Endothelial cell of umbilical vein (primary cell): Measurements from ENCODE around the gene TAS2R41. TPM values are rescaled to one million over a fixed set of nuclear protein-coding genes. Genes with fewer than 3 reads are reported as not detected.

ENCODE experiments used
- BruUV-seq: library from RNA; stranded (reverse); fragments of 400-500 nt; replicated peaks from 2 replicates; lab custom pipeline; 2021; lab: Mats Ljungman, UMichigan
- CTCF ChIA-PET: fragments of 300-600, 350-600 bp; sonication (Branson Sonifier 250); formaldehyde crosslinking; loops from one replicate; lab custom pipeline; 2021; ENCODE audit warnings: antibody characterized with exemption, inconsistent platforms; lab: Charles Lee
- POLR2A ChIA-PET: fragments of 300-600, 350-600 bp; sonication (Branson Sonifier 250); formaldehyde crosslinking; loops from one replicate; lab custom pipeline; 2021; ENCODE audit warnings: antibody characterized with exemption, inconsistent platforms; lab: Charles Lee
- DNase-seq: peaks from one replicate; pipeline ENCODE4 v3.0.0-alpha.2; 2011; ENCODE audit warnings: low read depth, low spot score
- FAIRE-seq: peaks from 2 replicates; lab custom pipeline; 2011; peaks lifted over from hg19 to GRCh38; lab: Jason Lieb, UNC
- H2AFZ ChIP-seq: 2 replicates; pipeline ENCODE4 v1.6.0; 2012; ENCODE audit warnings: low read depth, low read length, control low read depth, inconsistent platforms
- H3K27ac ChIP-seq: 2 replicates; pipeline ENCODE4 v1.5.1; 2011; ENCODE audit warnings: low read depth, mild to moderate bottlenecking, control low read depth, low read length, moderate library complexity; ENCODE audit not compliant: insufficient read depth
- H3K27me3 ChIP-seq, 2 experiments: 2 replicates each; pipeline versions ENCODE4 v1.6.0 to v1.6.1; 2011; ENCODE audit warnings: low read length in 2 of 2, mixed read lengths in 1 of 2; ENCODE audit not compliant: control insufficient read depth in 2 of 2, insufficient read depth in 2 of 2
- H3K36me3 ChIP-seq, 2 experiments: 2 replicates in 1 of 2; 3 replicates in 1 of 2; pipeline ENCODE4 v1.5.1; 2011; ENCODE audit warnings: low read length in 2 of 2, mild to moderate bottlenecking in 1 of 2, moderate library complexity in 1 of 2; ENCODE audit not compliant: control insufficient read depth in 2 of 2, insufficient read depth in 2 of 2; ENCODE audit errors: extremely low read depth in 1 of 2
- H3K4me1 ChIP-seq: 3 replicates; pipeline ENCODE4 v1.5.1; 2011; ENCODE audit warnings: mild to moderate bottlenecking, low read length; ENCODE audit not compliant: control insufficient read depth, insufficient read depth; ENCODE audit errors: extremely low read depth
- H3K4me2 ChIP-seq: 2 replicates; pipeline ENCODE4 v1.6.1; 2011; ENCODE audit warnings: low read length, control low read depth, mixed read lengths; ENCODE audit not compliant: insufficient read depth
- H3K4me3 ChIP-seq, 3 experiments: fragments of 200-600 bp in 1 of 3; sonication (generic), shearing (Covaris generic) in 1 of 3; replicated peaks in 1 of 3; 2 replicates each; pipeline ENCODE4 v1.5.1; 2011 to 2016; ENCODE audit warnings: control low read depth in 3 of 3, low read length in 3 of 3, mild to moderate bottlenecking in 2 of 3, inconsistent platforms in 1 of 3, low read depth in 1 of 3, moderate library complexity in 1 of 3; ENCODE audit not compliant: insufficient read depth in 1 of 3
- H3K79me2 ChIP-seq: 2 replicates; pipeline ENCODE4 v1.6.0; 2012; ENCODE audit warnings: low read length, inconsistent platforms; ENCODE audit not compliant: control insufficient read depth, insufficient read depth
- H3K9ac ChIP-seq: replicated peaks from 2 replicates; pipeline ENCODE3; 2011; ENCODE audit warnings: low read length, control low read depth; ENCODE audit not compliant: insufficient read depth; ENCODE audit errors: extremely low read depth
- H3K9me1 ChIP-seq: replicated peaks from 3 replicates; pipeline ENCODE4 v1.6.0; 2011; ENCODE audit warnings: mild to moderate bottlenecking, low read length; ENCODE audit not compliant: control insufficient read depth, insufficient read depth; ENCODE audit errors: extremely low read depth
- H3K9me3 ChIP-seq: replicated peaks from 2 replicates; pipeline ENCODE4 v1.5.1; 2012; ENCODE audit warnings: low read length, inconsistent platforms; ENCODE audit not compliant: control insufficient read depth, insufficient read depth
- H4K20me1 ChIP-seq: replicated peaks from 2 replicates; pipeline ENCODE3; 2011; ENCODE audit warnings: mild to moderate bottlenecking, low read length; ENCODE audit not compliant: control insufficient read depth, insufficient read depth; ENCODE audit errors: extremely low read depth
- EZH2 ChIP-seq: IDR thresholded peaks from 2 replicates; pipeline ENCODE4 v1.6.1; 2012; ENCODE audit warnings: borderline replicate concordance, low read depth, mild to moderate bottlenecking, moderate library complexity, low read length, inconsistent platforms; ENCODE audit not compliant: severe bottlenecking
- GATA2 ChIP-seq: IDR thresholded peaks from 2 replicates; pipeline ENCODE4 v1.7.0; 2011; ENCODE audit warnings: low read depth, mild to moderate bottlenecking, moderate library complexity, mixed read lengths, low read length; ENCODE audit not compliant: insufficient read length, insufficient read depth
- dilution Hi-C: fragments of 300-500 bp; cut with MboI; formaldehyde crosslinking; loops from one replicate; pipeline ENCODE4 v1.15.0; 2019; ENCODE audit warnings: low sequenced_read_pairs; ENCODE audit not compliant: extremely low pct_ligation_motif_present
- intact Hi-C: fragments of 100-400 bp; cut with micrococcal nuclease; formaldehyde crosslinking; loops from one replicate; pipeline ENCODE4 v1.10.0; 2022
- polyA plus RNA-seq, 4 experiments: library from polyadenylated mRNA; depleted of rRNA in 3 of 4; stranded (reverse) in 3 of 4; unstranded in 1 of 4; fragments of >200 nt; gene quantifications; 2 replicates each; pipeline versions ENCODE4 v1.2.1 to v1.2.3, GENCODE V29; 2011 to 2012; ENCODE audit warnings: missing spikeins in 1 of 4
- total RNA-seq: library from RNA; stranded (reverse); gene quantifications from 2 replicates; pipeline ENCODE4 v1.2.3, GENCODE V29; 2021

The TAS2R41 gene
- total and polyA plus RNA-seq, 2 donors (not counting 3 experiments of a cell fraction or from before 2014, with no cell fraction given), result not detected

GRCh38 chr7:143510854-143511592 lies 33.4 kb downstream of the TAS2R41 start:
- Histone ChIP-seq H3K36me3 (no peaks in the 10 kb centered on the region), H3K9ac (no peak overlapping the region), H3K9me3 (no peaks in the 10 kb centered on the region), H3K27me3 (no peaks in the 10 kb centered on the region), H3K27ac (no peak overlapping the region), H4K20me1 (no peaks in the 10 kb centered on the region), H3K79me2 (no peaks in the 10 kb centered on the region), H3K4me3 (no peak overlapping the region), H3K4me1 (no peaks in the 10 kb centered on the region), H3K9me1 (no peaks in the 10 kb centered on the region), H2AFZ (no peak overlapping the region), H3K4me2 (no peak overlapping the region)
- POLR2A ChIA-PET, result no interaction called here
- FAIRE-seq, result no peak
- no peak for DNase-seq
- no TSS peak for BruUV-seq
- CTCF ChIA-PET, result no interaction called here
- intact Hi-C loops, result no loop called here
- dilution Hi-C loops, result loop anchor here (25.0 kb wide), 1 partner anchor 124 kb away; the partner anchor contains the start of gene ZYX
- TF ChIP-seq EZH2, result no peak

DNA sequence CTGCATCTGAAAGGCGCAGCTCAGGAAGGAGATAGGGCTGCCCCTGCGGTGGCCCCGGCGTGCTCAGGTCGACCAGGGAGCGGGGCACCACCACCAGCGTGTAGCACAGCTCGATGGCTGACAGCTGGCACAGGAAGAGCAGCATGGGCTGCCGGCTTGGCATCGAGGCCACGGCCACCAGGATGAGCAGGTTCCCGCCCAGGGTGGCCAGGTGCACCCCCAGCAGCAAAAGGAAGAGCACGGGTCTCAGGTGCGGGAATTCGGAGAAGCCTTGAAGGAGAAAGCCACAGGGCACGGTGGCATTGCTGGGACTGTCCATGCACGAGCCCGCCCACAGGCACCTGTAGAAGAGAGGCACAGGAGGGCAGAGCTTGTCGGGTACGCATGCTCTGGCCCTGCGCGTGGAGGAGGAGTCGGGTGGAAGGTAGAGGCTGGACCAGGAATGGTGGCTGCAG lies 33.9 kb downstream of the TAS2R41 start:
- Histone ChIP-seq H3K9ac (no peak overlapping the region), H3K27me3 (no peaks in the 10 kb centered on the region), H3K4me1 (no peaks in the 10 kb centered on the region), H3K79me2 (no peaks in the 10 kb centered on the region), H3K4me3 (no peak overlapping the region), H4K20me1 (no peaks in the 10 kb centered on the region), H3K4me2 (no peak overlapping the region), H2AFZ (no peak overlapping the region), H3K27ac (no peak overlapping the region), H3K9me3 (no peaks in the 10 kb centered on the region), H3K36me3 (no peaks in the 10 kb centered on the region), H3K9me1 (no peaks in the 10 kb centered on the region)
- ChIA-PET POLR2A (no interaction called here), CTCF (interaction anchor here (1.0 kb wide), 1 partner anchor 24 kb away, joined by 3 read pairs; no protein-coding TSS in a partner anchor)
- intact Hi-C loops (no loop called here), dilution Hi-C loops (loop anchor here (25.0 kb wide), 1 partner anchor 124 kb away; the partner anchor contains the start of gene ZYX)
- BruUV-seq, result no TSS peak
- DNase-seq, result no peak
- no peak for FAIRE-seq
- TF ChIP-seq GATA2, result no peak
